GM18508 (cell line): Measurements from ENCODE around the gene NMRAL1.

Source experiments
- ATAC-seq: cut with Tn5 transposase; IDR thresholded peaks from one replicate; pipeline ENCODE4 v1.9.1; 2021; ENCODE audit warnings: moderate number of reproducible peaks; ENCODE audit not compliant: insufficient read depth, unreplicated experiment

Gene NMRAL1

DNA sequence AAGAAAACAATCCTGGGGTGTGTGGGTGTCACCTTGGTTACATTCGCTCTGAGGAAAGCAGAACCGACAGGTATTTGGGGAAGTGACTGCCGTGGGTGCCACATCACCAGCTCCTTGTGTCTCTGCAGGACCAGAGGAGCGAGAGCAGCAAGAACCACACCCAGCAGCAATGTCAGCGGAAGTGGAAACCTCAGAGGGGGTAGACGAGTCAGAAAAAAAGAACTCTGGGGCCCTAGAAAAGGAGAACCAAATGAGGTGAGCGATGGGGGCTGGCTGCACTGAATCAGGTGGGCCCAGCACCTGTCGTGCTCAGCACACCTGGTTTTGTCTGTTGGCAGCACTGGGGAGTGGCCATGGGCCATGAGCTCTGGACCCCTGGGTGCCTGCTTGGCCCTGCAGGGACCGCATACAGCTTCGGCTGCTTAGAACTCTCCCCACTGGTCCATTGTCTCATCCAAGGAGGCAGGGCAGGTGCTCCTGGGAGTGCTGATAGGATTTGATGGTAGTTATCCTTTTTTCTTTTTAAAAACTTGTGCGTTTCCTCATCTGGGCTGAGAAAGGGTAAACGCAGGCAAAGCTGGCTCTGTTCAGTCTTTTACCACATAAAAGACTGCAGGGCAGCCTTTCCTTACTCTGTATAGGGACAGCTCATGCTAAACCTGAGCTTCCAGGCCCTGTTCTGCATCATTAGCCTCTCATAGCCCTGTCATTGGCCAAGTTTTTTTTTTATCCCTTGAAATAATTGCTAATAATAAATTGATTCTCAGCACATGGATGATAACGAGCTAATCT lies 31.1 kb upstream of the NMRAL1 start:
- no peak for ATAC-seq

DNA sequence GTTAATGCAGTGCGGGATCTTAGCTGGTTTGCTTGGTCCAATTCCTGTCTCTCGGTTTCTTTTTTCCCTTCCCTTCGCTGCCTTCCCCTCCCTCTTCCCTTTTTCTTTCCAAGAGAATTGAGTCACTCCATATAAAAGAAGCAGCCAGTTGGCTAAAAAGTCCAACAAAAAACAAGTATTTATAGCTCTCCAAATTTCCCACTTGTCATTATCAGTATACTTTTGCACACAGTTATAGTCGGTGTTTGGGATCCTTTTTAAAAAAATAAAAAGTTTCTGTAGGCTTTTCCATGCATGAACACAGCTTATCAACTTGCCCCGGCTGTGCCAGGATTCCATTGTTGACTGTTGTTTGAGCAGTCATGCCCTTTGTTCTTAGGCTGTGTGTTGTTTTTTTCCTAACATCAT lies 26.6 kb upstream of the NMRAL1 start:
- ATAC-seq = no peak

DNA sequence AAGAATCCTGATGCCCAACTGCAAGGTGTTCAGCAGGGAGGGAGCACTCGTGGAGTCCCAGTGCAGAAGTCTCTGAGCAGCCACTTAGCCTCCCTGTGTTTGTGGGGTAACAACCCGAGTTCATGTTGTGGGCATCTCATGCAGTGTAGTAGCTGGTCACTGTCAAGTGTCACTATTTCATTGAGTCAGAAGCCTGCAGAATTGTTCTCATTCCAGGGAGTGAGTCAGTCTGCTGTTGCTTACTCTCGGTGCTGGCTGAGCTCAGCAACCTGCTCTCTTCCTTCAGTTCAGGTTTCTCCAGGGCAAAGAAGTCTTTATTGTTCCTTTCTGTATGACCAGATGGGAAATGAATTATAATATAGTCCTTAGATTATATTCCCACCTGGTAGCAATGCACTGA lies 25.8 kb upstream of the NMRAL1 start:
- ATAC-seq = no peak

DNA sequence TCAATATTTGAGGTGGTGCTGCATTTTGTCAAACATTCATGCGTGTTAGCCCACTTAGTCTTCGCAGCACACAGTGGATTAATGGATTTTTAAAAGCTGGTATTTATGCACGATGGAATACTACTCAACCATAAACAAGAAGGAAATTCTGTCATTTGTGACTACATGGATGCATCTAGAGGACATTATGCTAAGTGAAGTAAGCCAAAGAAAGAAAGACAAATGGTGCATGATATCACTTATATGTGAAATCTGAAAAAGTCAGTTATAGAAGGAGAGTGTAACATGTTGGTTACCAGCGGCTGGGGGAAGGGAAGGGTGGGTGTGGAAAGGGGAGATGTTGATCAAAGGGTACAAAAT lies 24.8 kb upstream of the NMRAL1 start:
- ATAC-seq = no peak

DNA sequence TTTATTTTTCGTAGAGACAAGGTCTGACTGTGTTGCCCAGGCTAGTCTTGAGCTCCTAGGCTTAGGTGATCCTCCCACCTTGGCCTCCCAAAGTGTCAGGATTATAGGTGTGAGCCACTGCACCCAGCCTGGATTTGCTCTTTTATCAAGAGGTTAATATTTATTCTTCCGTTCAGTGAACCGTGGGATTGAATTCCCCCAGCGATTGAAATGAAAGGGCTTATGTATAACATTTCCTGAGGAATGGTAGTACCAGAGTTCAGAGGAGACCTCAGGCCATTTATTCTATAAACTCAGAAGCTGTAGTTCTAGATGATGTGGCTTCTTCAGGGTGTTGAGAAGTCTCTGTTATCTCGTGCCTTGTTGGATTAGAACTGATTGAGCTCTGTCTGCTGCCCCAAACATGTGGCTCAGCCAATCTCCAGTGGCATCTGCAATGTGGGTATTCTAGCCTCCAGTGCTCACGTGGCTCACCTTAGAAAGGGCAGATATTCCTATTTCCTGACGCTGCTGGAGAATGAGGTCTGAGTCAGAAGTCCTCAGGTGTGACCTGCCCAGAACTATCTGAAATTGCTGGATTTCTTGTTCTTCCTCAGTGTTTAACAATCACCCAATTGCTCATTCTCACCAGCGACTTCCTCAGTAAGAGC lies 24.2 kb upstream of the NMRAL1 start:
- no peak for ATAC-seq

DNA sequence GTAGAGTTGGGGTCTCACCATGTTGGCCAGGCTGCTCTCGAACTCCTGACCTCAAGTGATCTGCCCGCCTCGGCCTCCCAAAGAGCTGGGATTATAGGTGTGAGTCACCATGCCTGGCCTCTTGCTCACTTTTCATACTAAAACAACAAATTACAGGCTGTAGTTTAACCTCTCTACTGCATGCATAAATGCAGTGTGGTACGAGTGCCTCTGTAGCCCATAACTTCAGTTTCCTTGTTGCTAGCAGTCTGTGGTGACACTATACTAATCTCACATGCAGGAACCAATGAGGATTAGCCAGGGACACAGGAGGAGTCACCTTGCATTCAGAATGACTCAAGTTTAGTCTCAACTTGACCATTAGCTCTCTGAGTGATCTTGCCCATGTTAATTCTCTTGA lies 21.9 kb upstream of the NMRAL1 start:
- ATAC-seq = no peak

DNA sequence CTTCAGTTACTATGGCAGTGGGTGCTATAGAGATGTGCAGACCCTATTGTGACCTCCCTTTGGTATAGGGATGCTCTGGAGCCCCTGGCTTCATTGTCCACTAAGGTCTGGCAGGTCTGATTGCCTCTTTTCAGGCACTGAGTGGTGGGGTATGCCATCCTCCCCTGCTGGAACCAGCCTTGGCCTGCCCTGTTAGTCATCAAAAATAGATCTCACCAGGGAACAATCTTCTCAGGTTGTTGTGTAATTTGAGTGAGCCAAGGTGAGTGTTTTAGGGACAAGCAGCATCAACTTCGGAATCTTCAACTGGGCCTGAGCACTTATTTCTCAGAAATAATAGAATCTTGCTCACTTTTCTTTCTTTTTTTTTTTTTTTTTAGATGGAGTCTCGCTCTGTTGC lies 21.3 kb upstream of the NMRAL1 start:
- no peak for ATAC-seq

DNA sequence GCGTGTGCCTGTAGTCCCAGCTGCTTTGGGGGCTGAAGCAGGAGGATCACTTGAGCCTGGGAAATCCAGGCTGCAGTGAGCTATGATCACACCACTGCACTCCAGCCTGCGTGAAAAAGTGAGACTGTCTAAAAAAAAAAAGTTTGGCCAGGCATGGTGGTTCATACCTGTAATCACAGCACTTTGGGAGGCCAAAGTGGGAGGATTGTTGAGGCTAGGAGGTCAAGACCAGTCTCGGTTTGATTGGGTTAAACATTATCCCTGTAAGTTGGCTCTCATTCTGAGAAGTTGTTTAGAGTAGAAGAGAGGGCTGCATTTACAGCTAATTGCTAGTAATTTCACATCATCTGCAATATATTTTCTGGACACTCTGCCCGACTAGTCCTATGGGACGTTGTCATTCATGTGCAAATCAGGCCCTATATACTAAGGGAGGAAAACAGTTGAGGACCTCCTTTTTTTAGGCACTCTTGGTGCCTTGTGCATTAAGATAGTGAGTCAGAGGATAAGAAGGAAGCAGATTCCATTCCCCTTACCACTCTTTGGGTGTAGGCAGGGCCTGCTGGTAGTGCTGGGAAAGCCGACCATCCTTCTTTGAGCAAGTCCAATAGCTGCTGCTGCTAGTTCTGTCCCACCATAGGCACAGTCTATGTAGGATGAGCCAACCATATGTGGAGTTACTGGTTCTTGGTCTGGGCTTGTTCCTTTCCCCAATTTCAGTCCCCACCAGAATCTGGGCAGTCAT lies 20.5 kb upstream of the NMRAL1 start:
- no peak for ATAC-seq

DNA sequence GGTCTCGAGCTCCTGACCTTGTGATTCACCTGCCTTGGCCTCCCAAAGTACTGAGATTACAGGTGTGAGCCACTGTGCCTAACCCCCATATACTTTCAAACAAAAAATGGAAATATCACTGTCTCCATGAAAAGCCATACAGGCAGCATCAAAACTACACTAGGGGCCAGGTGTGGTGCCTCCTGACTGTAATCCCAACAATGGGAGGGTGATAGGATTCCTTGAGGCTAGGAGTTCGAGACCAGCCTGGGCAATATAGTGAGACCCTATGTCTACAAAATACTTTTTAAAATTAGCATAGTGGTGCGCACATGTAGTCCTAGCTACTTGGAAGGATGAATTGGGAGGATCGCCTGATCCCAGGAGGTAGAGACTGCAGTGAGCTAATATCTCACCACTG lies 17.5 kb upstream of the NMRAL1 start:
- no peak for ATAC-seq

DNA sequence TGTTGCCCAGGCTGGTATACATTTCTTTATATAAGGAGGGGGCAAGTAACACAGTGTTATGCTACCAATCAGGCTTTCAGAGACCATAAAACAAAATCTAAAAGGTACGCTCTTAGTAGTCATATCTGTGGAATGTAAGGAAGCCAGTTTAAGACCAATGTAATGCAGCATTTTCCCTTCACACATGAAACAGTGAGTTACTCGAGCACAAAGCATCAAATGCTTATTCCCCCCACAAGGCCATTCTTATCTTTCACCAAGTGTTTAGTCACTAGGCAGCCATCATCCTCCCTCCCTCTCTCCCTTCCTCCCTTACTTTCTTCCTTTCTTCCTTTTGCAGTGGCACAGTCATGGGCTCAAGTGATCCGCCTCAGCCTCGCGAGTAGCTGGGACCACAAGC lies 14.6 kb upstream of the NMRAL1 start:
- no peak for ATAC-seq

DNA sequence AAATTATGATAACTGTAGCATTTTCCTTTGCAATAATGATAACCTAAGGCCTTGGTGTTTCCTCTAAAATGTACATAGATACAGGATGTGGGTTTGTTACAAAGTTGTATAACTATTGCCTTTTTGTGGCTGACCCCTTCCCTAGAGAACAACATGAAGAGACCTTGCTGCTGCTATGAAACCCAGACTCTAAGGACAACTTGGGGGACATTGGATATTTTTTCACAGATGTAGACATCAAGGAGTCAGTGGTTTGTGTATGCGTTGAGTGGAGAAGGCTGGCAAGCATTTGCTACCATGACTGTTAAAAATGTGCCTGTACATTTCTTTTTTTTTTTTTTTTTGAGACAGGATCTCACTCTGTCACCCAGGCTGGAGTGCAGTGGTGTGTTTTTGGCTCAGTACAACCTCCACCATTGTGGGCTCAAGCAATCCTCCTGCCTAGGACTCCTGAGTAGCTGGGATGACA lies 14.1 kb upstream of the NMRAL1 start:
- no peak for ATAC-seq

DNA sequence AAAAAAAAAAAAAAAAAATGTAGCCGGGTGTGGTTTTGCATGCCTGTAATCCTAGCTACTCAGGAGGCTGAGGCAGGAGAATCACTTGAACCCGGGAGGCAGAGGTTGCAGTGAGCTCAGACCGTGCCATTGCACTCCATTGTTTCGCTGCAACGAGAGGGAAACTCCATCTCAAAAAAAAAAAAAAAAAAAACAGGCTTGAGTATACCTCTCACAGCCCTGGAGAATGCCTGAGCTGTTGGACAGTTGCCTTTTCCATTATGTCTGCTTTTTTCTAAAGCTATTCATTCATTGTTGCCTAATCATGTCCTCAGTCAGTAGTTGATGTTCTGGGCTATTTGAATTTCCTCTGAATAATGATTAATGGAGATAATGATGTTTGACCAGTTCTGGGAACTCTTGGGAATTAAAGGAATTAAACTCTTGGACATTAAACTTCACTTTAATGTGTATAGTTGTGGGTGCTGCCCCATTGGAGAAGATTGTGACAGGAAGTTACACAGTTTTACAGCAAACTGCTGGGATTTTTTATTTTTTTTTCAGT lies 13.6 kb upstream of the NMRAL1 start:
- no peak for ATAC-seq

DNA sequence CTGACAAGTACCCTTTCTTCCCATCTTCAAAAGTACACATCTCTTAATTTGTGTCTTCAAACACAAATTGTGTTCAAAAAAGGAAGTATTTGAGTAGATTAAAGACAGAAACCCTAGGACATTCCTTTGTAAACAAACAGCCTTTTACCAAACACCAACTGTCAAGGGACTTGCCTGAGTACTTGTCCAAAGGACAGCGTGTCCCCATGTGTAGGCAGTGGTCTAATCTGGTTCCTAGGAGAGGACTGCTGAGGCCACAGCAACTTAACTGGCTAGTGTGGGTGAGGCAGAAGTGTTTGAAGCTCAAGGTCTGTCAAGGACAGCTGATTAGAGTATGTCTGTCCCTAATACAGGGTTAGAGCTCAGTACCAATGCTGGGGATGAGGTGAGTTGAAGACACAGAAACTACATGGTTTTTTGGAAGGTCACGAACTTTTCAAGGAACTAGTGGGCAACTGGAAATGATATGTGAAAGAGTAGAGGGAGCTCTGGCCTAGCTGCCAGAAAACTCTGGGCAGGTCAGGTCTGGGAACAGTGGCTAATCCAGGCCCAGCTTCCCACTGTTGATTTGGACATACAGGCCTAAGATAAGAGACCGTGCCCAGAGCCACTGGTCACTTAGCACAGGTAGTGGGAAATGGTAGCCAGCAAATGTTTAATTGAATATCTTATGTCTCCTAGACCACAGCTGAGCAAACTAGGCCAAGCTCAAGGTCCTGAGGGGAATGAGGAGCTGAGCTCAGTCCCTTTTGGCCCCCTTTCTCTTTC lies 11.9 kb upstream of the NMRAL1 start:
- ATAC-seq = no peak

DNA sequence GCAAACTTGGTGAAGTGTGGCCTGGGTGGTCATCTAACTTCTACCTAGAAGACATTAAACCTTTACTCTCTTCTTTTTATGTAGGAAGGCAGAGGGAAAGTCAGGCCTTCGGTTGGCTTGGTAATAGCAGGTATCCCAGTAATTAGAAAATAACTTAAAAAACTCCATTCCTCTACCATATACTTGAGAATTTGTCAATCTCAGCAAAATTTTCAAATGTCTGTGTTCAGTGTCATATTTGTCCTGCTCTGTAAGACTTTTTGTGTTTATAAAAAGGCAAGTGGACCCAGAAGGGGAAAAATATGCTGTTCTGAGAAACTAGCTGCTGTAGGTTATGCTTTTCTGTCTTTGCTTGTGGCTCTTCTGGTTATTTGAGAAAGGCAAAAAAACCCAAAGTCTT lies 7.5 kb upstream of the NMRAL1 start:
- ATAC-seq = no peak

DNA sequence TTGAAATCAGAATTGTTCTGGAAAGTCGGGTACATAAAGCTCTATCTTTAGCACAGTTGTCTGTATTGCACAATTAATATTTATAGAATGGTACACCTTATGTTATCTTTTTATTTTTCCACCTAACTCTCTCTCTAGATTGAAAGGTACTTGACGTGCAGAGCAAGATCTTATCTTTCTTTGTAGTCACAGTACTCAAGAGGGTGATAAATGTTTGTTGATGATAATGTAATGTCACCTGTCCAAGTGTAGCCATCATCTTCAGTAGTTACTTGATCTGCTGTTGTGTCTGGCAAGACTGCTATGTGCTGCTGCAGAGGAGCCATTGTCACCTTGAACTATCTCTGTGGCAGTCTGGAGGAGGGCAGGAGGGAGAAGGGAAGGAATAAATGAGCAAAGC lies 7.1 kb upstream of the NMRAL1 start:
- ATAC-seq = no peak

DNA sequence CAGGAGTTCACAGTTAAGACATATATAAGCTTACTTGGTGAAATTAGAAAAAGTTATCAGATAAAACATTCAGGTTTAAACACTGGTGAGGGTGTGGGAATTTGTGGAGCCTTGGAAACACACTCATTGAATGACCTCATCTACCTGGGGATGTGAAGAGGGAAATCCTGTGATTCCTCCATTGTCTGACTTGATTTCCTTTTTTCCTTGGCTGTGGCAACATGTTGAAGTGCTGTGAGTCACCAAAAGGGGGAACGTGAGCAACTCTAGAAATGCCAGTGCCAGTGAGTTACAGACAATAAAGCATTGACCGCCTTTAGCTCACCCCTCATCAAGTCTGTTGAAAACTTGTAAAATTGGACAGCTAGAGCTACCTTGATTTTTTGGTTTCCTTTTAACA lies 3.5 kb upstream of the NMRAL1 start:
- no peak for ATAC-seq

DNA sequence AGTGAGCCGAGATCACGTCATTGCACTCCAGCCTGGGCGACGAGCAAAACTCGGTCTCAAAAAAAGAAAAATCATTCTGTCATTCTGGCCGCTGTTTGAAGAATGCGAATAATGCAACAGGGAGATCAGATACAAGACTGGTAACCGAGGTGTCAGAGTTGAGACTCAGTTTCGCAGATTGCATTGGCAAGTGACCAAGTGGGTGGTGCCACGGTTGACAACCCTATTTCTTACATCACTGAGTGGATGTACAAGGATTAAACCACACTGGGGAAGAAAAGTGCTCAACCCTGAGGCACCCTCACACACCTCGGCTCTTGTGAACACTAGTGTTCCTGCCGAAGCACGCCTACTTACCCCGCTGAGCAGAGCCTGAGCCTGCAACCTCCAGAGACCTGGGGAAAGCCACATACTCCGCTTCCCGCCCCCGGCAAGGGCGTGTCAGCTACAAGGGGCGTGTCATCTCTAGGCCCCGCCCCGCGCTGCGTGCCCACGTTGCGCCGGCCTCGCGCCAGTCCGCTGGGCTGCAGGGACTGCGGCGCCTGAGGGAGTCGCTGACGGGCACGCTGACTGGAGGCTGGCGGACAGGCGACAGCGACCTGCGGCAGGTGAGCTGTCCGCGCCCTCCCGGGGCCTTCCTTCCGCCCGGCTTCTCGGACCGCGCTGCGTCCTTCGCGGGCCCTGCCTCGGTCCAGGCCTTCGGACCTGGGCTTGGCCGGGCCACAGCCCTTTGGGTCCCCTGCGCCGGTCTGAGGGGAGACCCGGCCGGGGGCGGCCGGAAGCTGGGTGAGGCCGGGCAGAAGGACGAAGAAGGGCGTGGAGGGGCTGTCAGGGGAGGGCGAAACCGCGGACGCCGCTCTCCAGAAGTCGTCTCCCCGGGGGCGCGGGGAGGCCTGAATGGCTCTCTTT lies 1.7 kb upstream of the NMRAL1 start, which contains the start of gene HMOX2:
Gene HMOX2, plus strand, starts transcription at position 519 of the 909 bp plus-strand sequence. CDS start 29,127 bp downstream, outside the sequence.
- peak; percentile 62 for ATAC-seq

DNA sequence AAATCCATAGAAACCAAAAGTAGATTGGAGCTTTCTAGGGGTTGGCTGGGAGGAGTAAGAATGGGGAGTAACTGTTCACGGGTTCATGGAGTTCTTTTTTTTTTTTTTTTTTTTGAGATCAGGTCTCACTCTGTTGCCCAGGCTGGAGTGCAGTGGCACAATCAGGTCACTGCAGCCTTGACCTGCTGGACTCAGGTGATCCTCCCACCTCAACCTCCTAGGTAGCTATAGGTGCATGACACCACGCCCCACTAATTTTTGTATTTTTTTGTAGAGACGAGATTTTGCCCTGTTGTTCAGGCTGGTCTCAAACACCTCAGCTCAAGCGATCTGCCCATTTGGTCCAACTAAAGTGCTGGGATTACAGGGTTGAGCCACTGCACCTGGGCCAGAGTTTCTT lies 1.5 kb downstream of the NMRAL1 start:
- no peak for ATAC-seq

DNA sequence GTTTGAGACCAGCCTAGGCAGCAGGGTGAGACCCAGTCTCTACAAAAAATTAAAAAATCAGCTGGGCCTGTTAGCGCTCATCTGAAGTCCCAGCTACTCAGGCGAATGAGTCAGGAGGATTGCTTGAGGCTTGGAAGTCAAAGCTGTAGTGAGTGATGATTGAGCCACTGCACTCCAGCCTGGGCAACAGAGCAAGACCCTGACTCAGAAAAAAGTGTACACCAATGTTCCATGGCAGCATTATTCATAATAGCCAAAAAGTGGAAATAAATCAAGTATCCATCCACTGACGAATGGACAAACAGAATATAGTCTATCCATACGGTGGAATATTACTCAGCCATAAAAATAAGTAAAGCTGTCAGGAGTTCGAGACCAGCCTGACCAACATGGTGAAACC lies 2.6 kb downstream of the NMRAL1 start:
- ATAC-seq = no peak
